ENCODE data around the gene DDAH1.

- no peak for TF ChIP-seq EZH2phosphoT487 (IDR thresholded peaks at IDR 0.05; ENCODE audit: unreplicated experiment)
- no peak for TF ChIP-seq EZH2 (IDR thresholded peaks at IDR 0.05; ENCODE audit: low read depth, unreplicated experiment)
- TF ChIP-seq CTCF (conservative IDR thresholded peaks at IDR 0.05; ENCODE audit: low read depth in 2 of 2), result no peak
- no peak for TF ChIP-seq STAT1 (IDR thresholded peaks at IDR 0.05; ENCODE audit: unreplicated experiment)
- TF ChIP-seq POLR2AphosphoS5 (IDR thresholded peaks at IDR 0.05; ENCODE audit: low read depth), result no peak
- no peak for TF ChIP-seq REST (IDR thresholded peaks at IDR 0.05; ENCODE audit: unreplicated experiment)
- no peak for TF ChIP-seq ZNF331 (CRISPR knock-in tag; IDR thresholded peaks at IDR 0.05; ENCODE audit: low read depth)
- TF ChIP-seq CREB1 (CRISPR knock-in tag; IDR thresholded peaks at IDR 0.05; ENCODE audit: low read depth), result no peak
- TF ChIP-seq ZNF114 (CRISPR knock-in tag; IDR thresholded peaks at IDR 0.05), result no peak
These were observed 26.6 kb downstream of the DDAH1 start for GRCh38 chr1:85438353-85438752.

All from GM23338 (cell line).